Transverse colon (tissue), 4 donors: ENCODE data around the gene EHD2. TPM values are rescaled to one million over a fixed set of nuclear protein-coding genes. Genes with fewer than 3 reads are reported as not detected.
"Not testable (repeated sequence)": the region's sequence is repeated elsewhere in the genome, so short reads cannot be mapped to it uniquely, and the experiment has no call there.

Source experiments
- DNase-seq: peaks from one replicate; pipeline ENCODE4 v3.0.0-alpha.2; 2019
- H3K27ac ChIP-seq, 4 donors: fragments of 200-600 bp; sonication (generic); 2 replicates each; pipeline ENCODE4 v1.5.1; 2016 to 2018; ENCODE audit warnings: inconsistent platforms in 4 of 4
- H3K27me3 ChIP-seq: fragments of 200-600 bp; sonication (generic); 2 replicates; pipeline ENCODE4 v1.5.1; 2017; ENCODE audit warnings: inconsistent platforms
- H3K36me3 ChIP-seq, 4 donors: fragments of 200-600 bp; sonication (generic); 2 replicates each; pipeline ENCODE4 v1.5.1; 2017 to 2019; ENCODE audit warnings: inconsistent platforms in 4 of 4
- H3K4me1 ChIP-seq, 4 donors: fragments of 200-600 bp; sonication (generic); 2 replicates each; pipeline ENCODE4 v1.5.1; 2017 to 2020; ENCODE audit warnings: inconsistent platforms in 4 of 4
- H3K4me3 ChIP-seq, 4 donors: fragments of 200-600 bp; sonication (generic); 1 replicate in 1 of 4; 2 replicates in 3 of 4; pipeline versions ENCODE4 v1.5.1 to v1.6.1; 2017 to 2019; ENCODE audit warnings: inconsistent platforms in 4 of 4
- H3K9me3 ChIP-seq, 2 donors: fragments of 200-600 bp; sonication (generic); 2 replicates each; pipeline ENCODE4 v1.5.1; 2017 to 2019; ENCODE audit warnings: inconsistent platforms in 2 of 2
- EP300 ChIP-seq: sonication (generic); formaldehyde crosslinking; IDR thresholded peaks from one replicate; pipeline ENCODE4 v1.6.1; 2017; ENCODE audit warnings: antibody characterized with exemption, low read depth
- POLR2A ChIP-seq: fragments of 450-650 bp; IDR thresholded peaks from one replicate; pipeline ENCODE4 v1.6.1; 2016; ENCODE audit warnings: antibody characterized with exemption, mild to moderate bottlenecking, moderate library complexity
- POLR2AphosphoS5 ChIP-seq, 3 donors: sonication (generic); formaldehyde crosslinking; IDR thresholded peaks; one replicate each; pipeline ENCODE4 v1.6.1; 2016; ENCODE audit warnings: antibody characterized with exemption in 3 of 3
- WGBS, 2 donors: methylation state at CpG; one replicate each; pipeline ENCODE4 v1.1.5; 2018; ENCODE audit warnings: low coverage in 1 of 2; 5-methylcytosine and 5-hydroxymethylcytosine counted together
- in situ Hi-C, 4 donors: fragments of 200-750 bp; cut with MboI; loops; one replicate each; pipeline versions ENCODE4 v1.15.0 to v1.15.1; 2017; ENCODE audit warnings: low sequenced_read_pairs in 3 of 4, low pct_ligation_motif_present in 1 of 4, low pct_unique_long_range_greater_than_20kb in 1 of 4
- intact Hi-C: fragments of 100-400 bp; cut with DNase I; formaldehyde crosslinking; loops from one replicate; pipeline ENCODE4 v1.15.1; 2023; ENCODE audit warnings: low total_unique reads
- total RNA-seq, 4 donors: library from RNA; depleted of rRNA; stranded (reverse); fragments of >200 nt; gene quantifications; one replicate each; pipeline ENCODE4 v1.1.0, GENCODE V29; 2016
- TF ChIP-seq, protein P1 (sequence below), 5 experiments: fragments of 200-600 bp in 3 of 5; fragments of 450-650 bp in 2 of 5; sonication (generic) in 3 of 5; IDR thresholded peaks; 1 replicate in 2 of 5; 2 replicates in 3 of 5; pipeline ENCODE4 v1.5.1; 2016 to 2017; ENCODE audit warnings: antibody characterized with exemption in 5 of 5, inconsistent platforms in 3 of 5, mild to moderate bottlenecking in 2 of 5, moderate library complexity in 1 of 5

The EHD2 gene
- total RNA-seq, 4 donors from 2014 or later, result 15.2 to 93.1 (median 25.3) TPM

DNA sequence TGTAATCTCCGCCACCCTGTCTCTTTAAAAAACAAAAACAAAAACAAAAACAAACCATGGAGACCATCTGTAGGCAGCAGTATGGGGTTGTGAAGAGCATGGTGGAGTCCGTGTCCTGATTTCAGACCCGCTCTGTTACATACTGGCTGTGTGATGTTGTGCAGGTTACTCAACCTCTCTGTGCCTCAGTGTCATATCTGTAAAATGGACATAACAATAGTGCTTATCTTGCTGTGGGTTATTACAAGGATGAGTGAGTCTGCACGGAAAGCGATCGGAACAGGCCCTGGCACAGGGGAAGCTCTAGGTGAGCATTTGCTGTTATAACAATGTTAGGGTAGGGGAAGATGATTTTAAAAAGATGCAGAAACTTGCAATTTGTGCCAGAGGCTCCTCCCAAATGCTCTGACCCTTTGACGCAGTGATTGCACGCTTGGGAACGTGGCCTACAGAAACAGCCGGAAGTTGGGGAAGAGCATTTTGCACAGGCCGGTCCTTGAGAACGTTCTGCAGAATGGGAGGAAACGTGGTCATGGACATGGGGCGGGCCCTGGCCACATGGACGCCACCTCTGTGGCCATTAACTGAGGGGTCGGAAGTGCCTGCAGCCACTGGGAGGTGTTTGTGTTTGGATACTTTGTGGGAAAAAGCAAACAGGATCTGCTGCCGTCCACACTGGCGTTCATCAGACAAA is 49.5 kb downstream of the EHD2 start:
- TF ChIP-seq POLR2AphosphoS5 (IDR thresholded peaks at IDR 0.05), result peak in 1 of 3 donors; percentile 10
- TF ChIP-seq, protein P1, sequence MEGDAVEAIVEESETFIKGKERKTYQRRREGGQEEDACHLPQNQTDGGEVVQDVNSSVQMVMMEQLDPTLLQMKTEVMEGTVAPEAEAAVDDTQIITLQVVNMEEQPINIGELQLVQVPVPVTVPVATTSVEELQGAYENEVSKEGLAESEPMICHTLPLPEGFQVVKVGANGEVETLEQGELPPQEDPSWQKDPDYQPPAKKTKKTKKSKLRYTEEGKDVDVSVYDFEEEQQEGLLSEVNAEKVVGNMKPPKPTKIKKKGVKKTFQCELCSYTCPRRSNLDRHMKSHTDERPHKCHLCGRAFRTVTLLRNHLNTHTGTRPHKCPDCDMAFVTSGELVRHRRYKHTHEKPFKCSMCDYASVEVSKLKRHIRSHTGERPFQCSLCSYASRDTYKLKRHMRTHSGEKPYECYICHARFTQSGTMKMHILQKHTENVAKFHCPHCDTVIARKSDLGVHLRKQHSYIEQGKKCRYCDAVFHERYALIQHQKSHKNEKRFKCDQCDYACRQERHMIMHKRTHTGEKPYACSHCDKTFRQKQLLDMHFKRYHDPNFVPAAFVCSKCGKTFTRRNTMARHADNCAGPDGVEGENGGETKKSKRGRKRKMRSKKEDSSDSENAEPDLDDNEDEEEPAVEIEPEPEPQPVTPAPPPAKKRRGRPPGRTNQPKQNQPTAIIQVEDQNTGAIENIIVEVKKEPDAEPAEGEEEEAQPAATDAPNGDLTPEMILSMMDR (IDR thresholded peaks at IDR 0.05), result no peak
- WGBS, 2 donors, result 70 to 93% methylated on average over 5 to 18 of the region's 18 CpGs
- intact Hi-C loops, result loop anchor here (10.0 kb wide), 1 partner anchor 102 kb away; no protein-coding TSS in a partner anchor
- DNase-seq, result no peak
- peaks cover 0 to 11% (median 5%) of the 10 kb centered on the region in 4 donors for H3K4me1 ChIP-seq
- no peaks in the 10 kb centered on the region for H3K9me3 ChIP-seq
- H3K36me3 ChIP-seq, result no peaks in the 10 kb centered on the region
- no peaks in the 10 kb centered on the region for H3K27me3 ChIP-seq
- H3K4me3 ChIP-seq, result no peak overlapping the region
- H3K27ac ChIP-seq, result no peak overlapping the region
- in situ Hi-C loops, result no loop called here

DNA sequence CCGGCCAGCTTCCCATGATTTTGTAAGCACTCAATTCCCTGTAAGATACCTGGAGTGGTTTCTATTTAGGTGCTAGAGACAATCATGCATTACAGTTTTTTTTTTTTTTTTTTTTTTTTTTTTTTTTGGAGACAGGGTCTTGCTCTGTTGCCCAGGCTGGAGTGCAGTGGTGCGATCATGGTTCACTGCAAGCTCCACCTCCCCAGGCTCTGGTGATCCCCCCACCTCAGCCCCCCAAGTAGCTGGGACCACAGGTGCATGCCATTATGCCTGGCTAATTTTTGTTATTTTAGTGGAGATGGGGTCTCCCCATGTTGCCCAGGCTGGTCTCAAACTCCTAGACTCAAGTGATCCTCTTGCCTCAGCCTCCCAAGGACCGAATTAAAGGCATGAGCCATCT is 51.5 kb downstream of the EHD2 start:
- in situ Hi-C loops, H3K27ac ChIP-seq, H3K27me3 ChIP-seq: not testable (repeated sequence)

DNA sequence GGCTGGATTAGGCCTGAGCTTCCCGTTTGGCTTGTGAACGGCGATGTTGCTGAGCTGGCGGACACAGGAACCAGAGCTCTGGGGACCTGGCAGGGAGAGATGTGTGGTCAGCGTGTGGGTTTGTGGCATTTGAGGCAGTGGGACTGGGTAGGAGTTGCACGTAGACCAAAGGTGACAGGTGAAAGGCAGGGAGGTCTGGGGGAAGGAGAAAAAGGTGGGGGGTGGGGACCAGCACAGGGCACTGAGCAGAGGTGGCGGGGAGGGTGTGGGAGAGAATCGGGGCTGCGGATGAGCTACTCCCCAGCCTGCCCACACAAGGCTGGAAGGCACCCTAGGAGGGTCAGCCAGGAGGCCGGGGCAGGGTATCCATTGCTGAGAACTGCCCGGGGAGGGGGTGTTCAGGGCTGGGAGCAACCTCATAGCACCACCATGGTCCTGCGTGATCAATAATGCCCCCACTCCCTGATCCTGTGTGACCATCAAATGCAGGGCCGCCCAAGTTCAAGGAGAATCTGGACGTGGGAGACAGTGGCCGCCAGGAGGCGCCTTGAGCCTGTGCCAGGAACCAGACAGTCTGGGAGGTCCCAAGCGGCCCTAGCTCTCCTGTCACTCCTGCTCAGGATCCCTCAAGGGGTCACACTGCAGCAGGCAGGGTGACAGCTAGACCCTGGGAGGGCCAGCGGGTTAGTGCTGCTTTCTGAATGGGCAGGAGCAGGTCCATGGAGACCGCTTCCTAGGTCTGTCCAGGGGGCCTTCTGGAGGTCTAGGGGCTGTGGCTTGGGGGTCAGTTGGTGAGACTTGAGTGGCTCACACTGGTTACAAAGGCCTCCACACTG is 52.5 kb downstream of the EHD2 start:
- WGBS, 2 donors, result 30 to 39% methylated on average over 5 to 19 of the region's 19 CpGs
- Histone ChIP-seq H3K27me3 (no peaks in the 10 kb centered on the region), H3K27ac (no peak overlapping the region), H3K9me3 (no peaks in the 10 kb centered on the region), H3K4me3 (no peak overlapping the region), H3K36me3 (no peaks in the 10 kb centered on the region), H3K4me1 (no peaks in the 10 kb centered on the region)
- peak; percentile 72 for DNase-seq
- TF ChIP-seq POLR2AphosphoS5 (IDR thresholded peaks at IDR 0.05), result no peak
- TF ChIP-seq POLR2A, result no peak
- TF ChIP-seq, protein P1 (IDR thresholded peaks at IDR 0.05), result peak; percentile 72 to 84 (median 78)
- TF ChIP-seq EP300, result no peak
- in situ Hi-C loops (no loop called here), intact Hi-C loops (loop anchor here (1.0 to 10.0 kb wide), 2 partner anchors 11 to 99 kb away; no protein-coding TSS in a partner anchor)

More for the DNA sequence above, 51.5 kb downstream of the EHD2 start:
- not testable (repeated sequence) for DNase-seq, H3K9me3 ChIP-seq, H3K4me3 ChIP-seq, H3K36me3 ChIP-seq, H3K4me1 ChIP-seq
- intact Hi-C loops, result loop anchor here (10.0 kb wide), 1 partner anchor 100 kb away; no protein-coding TSS in a partner anchor
- WGBS, 2 donors, result 74% methylated on average over 3 of the region's 3 CpGs; no CpG with 5 or more reads in 1 of the 2 donors

DNA sequence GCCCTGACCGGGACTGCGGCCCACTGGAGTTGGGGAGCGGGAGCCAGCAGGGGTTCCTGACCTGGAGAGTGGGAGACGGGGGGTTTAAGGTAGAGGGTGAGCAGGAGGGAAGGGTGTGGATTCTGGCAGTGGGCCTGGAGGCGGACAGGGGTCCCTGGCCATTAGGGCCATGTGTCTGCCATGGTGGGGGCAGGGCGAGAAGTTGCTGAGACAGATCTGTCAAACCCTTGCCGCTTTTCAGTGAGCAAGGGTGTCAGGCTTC is 53.1 kb downstream of the EHD2 start:
- no peaks in the 10 kb centered on the region for H3K4me1 ChIP-seq
- H3K27ac ChIP-seq, result no peak overlapping the region
- H3K4me3 ChIP-seq, result no peak overlapping the region
- in situ Hi-C loops (no loop called here), intact Hi-C loops (loop anchor here (1.0 to 10.0 kb wide), 2 partner anchors 10 to 99 kb away; no protein-coding TSS in a partner anchor)
- no peak for DNase-seq
- no peaks in the 10 kb centered on the region for H3K27me3 ChIP-seq
- WGBS, 2 donors, result 57 to 77% methylated on average over 4 to 7 of the region's 7 CpGs
- no peaks in the 10 kb centered on the region for H3K9me3 ChIP-seq
- no peaks in the 10 kb centered on the region for H3K36me3 ChIP-seq
- no peak for TF ChIP-seq POLR2AphosphoS5 (IDR thresholded peaks at IDR 0.05)

DNA sequence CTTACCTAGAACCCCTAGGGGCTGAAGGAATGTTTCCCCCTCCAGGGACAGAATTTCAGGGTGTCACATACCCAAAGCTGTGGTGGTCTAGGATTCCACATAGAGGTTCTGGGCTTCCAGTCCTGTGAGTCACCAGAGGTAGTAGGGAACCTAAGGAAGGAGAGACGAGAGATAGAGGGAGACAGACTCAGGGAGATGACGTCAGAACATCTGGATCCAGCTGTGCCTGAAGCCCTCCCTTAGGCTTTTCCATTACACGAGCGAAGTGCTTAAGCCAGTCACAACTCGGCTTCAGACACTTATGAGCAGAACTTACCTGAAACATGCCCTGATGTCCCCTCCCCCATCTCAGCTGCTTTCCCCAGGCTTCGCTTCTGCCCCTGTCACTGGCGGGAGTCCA is 53.4 kb downstream of the EHD2 start:
- DNase-seq, result no peak
- intact Hi-C loops, result loop anchor here (1.0 to 10.0 kb wide), 2 partner anchors 10 to 98 kb away; no protein-coding TSS in a partner anchor

More for the DNA sequence above, 53.4 kb downstream of the EHD2 start:
- WGBS, 2 donors, result 80% methylated on average over 7 of the region's 7 CpGs; no CpG with 5 or more reads in 1 of the 2 donors
- in situ Hi-C loops, result no loop called here
- TF ChIP-seq POLR2AphosphoS5 (IDR thresholded peaks at IDR 0.05) (no peak), EP300 (no peak), POLR2A (no peak)
- TF ChIP-seq, protein P1 (IDR thresholded peaks at IDR 0.05), result no peak
- Histone ChIP-seq H3K9me3 (no peaks in the 10 kb centered on the region), H3K4me3 (no peak overlapping the region), H3K27ac (no peak overlapping the region), H3K4me1 (no peaks in the 10 kb centered on the region), H3K27me3 (no peaks in the 10 kb centered on the region), H3K36me3 (no peaks in the 10 kb centered on the region)
